T-helper 2 cell treated with Interferon-gamma antibody and Interleukin-4, amounts not matched to agents 100 ng/mL and 5 ng/mL, for 36 hours (primary cell): ENCODE results near the gene HYAL1. TPM values are rescaled to one million over a fixed set of nuclear protein-coding genes. Genes with fewer than 3 reads are reported as not detected.
"Not testable (repeated sequence)": the region's sequence is repeated elsewhere in the genome, so short reads cannot be mapped to it uniquely, and the experiment has no call there.

ENCODE experiments used
- intact Hi-C: fragments of 100-400 bp; cut with micrococcal nuclease; formaldehyde crosslinking; loops from one replicate; pipeline ENCODE4 v1.15.1; 2023
- total RNA-seq: library from RNA; stranded (reverse); gene quantifications from 2 replicates; pipeline ENCODE4 v1.2.3, GENCODE V29; 2022

HYAL1 gene
- total RNA-seq, 1 donor from 2014 or later = 0.07 TPM

DNA sequence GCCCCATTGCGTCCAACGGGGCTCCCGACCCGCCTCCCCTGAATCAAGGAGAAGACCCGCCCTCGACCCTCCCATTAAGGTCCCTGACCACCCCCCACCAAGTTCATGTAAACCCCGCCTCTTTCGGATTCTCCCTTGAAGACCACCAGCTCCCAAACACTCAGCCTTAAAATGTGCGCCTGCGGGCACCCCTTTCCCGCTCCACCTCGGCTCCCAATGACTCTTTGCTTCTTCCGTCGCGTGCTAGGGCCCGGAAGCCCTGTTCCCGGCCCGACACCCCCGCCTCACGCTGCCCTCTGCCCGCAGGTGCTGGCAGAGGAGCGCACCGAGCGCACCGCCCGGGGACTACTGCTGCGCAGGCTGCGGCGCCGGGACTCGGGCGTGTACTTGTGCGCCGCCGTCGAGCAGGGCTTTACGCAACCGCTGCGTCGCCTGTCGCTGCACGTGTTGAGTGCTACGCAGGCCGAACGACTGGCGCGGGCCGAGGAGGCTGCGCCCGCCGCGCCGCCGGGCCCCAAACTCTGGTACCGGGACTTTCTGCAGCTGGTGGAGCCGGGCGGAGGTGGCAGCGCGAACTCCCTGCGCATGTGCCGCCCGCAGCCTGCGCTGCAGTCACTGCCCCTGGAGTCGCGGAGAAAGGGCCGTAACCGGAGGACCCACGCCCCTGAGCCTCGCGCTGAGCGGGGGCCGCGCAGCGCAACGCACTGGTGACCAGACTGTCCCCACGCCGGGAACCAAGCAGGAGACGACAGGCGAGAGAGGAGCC lies 27.2 kb downstream of the HYAL1 start:
- intact Hi-C loops = no loop called here

DNA sequence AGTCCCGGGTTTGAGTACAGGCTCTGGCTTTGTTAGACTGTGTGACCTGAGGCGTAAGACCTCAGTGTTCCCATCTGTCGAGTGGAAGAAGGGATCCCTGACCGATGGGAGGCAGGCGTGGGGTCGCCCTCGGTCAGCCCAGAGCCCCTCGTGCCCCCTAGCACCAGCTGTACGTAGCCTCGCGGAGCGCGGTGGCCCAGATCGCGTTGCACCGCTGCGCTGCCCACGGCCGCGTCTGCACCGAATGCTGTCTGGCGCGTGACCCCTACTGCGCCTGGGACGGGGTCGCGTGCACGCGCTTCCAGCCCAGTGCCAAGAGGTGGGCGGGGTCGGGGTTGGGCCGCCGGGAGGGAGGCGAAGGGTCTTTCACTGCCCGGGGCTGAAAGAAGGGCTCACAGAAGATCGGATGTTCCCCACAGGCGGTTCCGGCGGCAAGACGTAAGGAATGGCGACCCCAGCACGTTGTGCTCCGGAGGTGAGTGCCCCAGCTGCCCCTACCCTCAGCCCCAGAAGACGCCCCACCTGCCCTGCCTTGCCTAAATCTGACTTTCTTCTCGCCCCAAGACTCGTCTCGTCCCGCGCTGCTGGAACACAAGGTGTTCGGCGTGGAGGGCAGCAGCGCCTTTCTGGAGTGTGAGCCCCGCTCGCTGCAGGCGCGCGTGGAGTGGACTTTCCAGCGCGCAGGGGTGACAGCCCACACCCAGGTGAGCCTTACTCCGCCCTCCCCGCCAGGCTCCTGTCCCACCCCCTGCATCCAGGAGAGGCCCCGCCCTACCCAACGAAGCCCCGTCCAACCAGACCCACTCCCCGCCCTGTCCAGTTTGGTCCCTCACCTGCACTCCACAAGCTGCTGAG lies 28.0 kb downstream of the HYAL1 start:
- intact Hi-C loops = no loop called here

GRCh38 chr3:50274371-50275104 lies 28.8 kb downstream of the HYAL1 start:
- intact Hi-C loops = loop anchor here (1.0 kb wide), 1 partner anchor 50 kb away; no protein-coding TSS in a partner anchor

GRCh38 chr3:50273689-50274065 lies 29.7 kb downstream of the HYAL1 start:
- intact Hi-C loops = loop anchor here (1.0 kb wide), 6 partner anchors 13 to 152 kb away; no protein-coding TSS in a partner anchor

DNA sequence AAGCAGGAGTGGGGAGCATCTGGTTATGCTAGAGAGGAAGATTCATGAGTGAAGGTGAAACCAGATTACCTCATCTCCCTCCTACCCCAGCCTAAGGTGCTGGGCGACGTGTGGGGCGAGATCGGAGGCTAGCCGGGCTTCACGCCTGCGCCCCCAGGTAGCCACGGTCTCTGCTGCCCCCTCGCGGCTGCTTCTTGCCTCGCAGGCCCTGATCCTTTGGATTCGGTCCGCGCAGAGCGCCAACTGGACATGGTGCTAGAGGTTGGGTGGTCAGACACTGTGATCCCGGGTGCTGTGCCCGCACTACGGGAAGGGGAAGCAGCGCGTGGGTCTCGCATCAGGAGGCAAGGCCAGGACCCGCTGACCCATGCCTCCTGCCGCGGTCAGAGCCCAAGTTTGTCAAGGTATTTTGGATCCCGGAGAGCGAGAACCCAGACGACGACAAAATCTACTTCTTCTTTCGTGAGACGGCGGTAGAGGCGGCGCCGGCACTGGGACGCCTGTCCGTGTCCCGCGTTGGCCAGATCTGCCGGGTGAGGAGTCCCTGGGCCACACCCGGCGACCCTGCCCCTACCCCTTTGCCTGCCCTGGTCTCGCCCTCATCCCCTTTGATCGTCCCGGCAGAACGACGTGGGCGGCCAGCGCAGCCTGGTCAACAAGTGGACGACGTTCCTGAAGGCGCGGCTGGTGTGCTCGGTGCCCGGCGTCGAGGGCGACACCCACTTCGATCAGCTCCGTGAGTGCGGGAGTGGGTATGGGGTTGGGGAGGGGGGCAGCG lies 30.3 kb downstream of the HYAL1 start:
- intact Hi-C loops = loop anchor here (1.0 kb wide), 5 partner anchors 13 to 152 kb away; no protein-coding TSS in a partner anchor

DNA sequence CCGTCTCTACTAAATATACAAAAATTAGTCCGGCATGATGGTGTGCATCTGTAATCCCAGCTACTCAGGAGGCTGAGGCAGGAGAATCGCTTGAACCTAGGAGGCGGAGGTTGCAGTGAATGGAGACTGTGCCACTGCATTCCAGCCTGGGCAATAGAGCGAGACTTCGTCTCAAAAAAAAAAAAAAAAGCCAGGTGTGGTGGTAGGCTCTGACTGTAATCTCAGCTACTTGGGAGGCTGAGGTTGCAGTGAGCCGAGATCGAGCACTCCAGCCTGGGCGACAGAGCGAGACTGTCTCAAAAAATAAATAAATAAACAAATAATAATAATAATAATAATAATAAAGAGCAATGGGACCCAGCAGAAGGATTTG lies 30.9 kb downstream of the HYAL1 start:
- intact Hi-C loops = not testable (repeated sequence)

- intact Hi-C loops = no loop called here
Measured at GRCh38 chr3:50271314-50271936, 31.9 kb downstream of the HYAL1 start.

DNA sequence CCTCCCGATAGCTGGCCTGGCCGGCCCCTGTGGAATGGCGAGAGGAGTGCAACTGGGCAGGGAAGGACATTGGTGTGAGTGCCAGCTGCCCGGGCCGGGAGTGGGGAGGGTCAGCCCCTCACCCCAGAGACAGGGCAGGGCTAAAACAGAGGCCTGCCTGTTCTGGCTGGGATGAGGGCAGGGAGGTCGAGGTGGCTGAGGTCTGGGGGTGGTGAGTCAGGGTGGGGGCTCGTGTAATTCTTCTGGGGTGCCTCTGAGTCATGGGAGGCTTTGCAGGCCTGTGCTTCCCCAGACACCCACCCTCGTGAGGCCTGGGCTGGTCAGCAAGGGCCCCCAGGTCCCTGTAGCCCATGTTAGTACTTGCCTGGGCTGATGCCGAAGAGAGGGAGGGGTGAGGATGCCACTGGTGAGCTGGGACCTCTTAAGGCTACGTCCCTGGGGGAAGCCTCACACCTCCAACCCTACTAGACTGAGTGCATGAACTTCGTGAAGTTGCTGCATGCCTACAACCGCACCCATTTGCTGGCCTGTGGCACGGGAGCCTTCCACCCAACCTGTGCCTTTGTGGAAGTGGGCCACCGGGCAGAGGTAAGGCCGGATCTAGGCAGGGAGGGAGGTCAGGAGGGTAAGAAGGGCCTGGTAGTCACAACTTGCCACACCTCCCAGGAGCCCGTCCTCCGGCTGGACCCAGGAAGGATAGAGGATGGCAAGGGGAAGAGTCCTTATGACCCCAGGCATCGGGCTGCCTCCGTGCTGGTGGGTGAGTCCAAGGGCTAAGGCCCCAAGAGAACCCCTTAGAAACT lies 32.8 kb downstream of the HYAL1 start:
- intact Hi-C loops = no loop called here

GRCh38 chr3:50269977-50270413 lies 33.4 kb downstream of the HYAL1 start:
- intact Hi-C loops = no loop called here

DNA sequence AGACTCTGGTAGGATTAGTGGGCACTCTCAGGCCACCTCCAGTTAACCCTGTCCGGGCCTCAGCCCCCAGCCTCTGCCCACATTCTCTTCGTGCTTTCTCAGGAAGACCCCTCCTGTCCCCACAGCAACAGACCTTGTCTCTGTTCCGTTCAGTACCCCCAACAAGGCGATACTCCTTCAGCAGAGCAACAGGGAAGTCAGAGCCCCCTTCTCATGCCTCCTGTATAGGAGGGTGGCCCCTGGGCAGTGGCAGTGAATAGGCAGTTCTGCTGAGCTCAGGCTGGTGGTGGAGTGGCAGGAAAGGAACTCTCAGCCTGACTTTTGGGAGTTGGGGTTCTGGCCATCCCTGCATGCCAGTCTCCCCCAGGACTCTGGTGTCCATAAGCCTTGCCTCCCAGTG lies 33.9 kb downstream of the HYAL1 start:
- intact Hi-C loops = no loop called here

GRCh38 chr3:50268703-50269451 lies 34.5 kb downstream of the HYAL1 start, which contains the start of gene SEMA3B:
Gene SEMA3B, plus strand, starts transcription at chr3:50269147. Its CDS starts 94 bp downstream, at chr3:50269241.
- intact Hi-C loops = no loop called here

DNA sequence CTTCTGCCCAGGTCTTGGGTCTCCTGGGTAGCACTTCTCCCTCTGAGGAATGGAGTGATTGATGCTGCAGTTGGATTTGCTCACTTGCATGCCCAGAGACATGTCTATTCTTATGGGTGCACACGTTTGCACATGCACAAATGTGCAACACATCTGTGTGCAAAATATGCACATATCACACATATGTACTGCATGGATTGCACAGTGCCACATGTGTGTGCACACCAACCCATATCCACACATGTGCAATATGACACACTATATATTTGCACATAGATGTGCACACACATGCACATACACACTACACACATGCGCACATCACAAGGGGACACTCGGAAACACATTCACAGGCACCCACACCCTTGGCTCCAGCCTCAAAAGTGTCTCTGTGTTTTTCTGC lies 35.1 kb downstream of the HYAL1 start:
- intact Hi-C loops = no loop called here

GRCh38 chr3:50267280-50267913 lies 36.0 kb downstream of the HYAL1 start:
- intact Hi-C loops = no loop called here

DNA sequence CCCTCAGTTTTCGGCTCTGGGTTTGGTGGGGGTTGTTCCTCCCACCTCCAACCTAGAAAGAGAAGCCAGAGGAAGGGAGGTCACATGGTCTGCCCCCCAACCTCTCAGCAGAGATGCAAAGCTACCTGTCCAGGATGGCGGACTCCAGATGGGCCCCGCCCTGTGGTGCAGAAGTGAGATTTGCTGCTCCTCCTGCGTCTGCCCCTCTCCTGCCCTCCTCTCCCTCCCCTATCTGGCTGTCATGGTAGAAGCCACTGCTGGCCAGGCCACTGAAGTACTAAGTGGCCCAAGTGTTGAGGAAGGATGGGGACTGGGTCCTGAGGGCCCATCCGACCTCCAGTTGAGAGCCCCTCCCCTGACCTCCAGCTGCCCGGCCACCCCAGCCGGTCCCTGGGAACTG lies 36.5 kb downstream of the HYAL1 start:
- intact Hi-C loops = no loop called here

DNA sequence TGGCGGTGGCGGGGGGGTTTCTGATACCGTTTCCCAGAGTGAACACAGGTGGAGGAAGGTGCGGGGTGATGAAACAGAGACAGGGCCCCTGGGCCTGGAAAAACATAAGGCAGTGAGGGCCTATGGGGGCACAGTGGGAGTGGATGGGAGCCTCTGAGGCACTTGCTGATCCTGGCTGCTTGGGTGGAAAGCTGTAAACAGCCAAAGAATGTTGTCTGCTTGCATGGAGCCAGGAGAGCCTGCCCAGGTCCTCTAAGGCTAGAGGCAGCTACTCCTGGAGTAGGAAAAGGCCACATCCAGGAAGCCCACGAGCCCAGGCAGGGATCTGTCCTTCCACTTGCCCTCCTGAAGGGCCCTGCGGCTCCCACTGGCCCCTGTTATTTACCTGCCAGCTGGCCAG lies 37.4 kb downstream of the HYAL1 start:
- intact Hi-C loops = no loop called here

DNA sequence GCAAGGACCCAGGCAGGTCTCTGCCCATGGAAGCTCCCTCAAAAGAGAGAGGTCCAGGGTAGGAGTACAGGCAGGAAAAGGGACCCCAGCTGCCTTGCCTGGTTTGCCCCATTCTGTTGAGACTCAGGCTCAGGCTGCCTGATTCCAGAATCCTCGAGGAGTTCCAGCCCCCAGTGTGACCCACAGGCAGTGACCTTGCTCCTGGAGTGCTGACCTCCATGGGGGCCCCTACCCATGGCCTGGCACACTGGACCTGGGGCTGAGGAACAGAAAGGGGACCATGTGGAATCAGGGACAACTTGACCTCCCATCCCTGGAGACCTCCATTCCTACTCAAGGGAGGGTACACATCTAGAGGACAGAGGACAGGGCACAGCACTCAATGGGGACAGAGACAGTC lies 37.8 kb downstream of the HYAL1 start:
- intact Hi-C loops = no loop called here

- intact Hi-C loops = no loop called here
Measured at GRCh38 chr3:50264964-50265485, 38.3 kb downstream of the HYAL1 start.

GRCh38 chr3:50264383-50264963 lies 38.9 kb downstream of the HYAL1 start:
- intact Hi-C loops = no loop called here
